Activated T-helper 1 cell treated with Interleukin-2 at 50 U/mL for 16 hours (primary cell): ENCODE measurements around the gene ZNF74.
"Not testable (repeated sequence)": the region's sequence is repeated elsewhere in the genome, so short reads cannot be mapped to it uniquely, and the experiment has no call there.

Experiments
- DNase-seq: peaks from one replicate; pipeline ENCODE4 v3.0.0-alpha.2; 2020; ENCODE audit warnings: low read depth

ZNF74 gene

DNA sequence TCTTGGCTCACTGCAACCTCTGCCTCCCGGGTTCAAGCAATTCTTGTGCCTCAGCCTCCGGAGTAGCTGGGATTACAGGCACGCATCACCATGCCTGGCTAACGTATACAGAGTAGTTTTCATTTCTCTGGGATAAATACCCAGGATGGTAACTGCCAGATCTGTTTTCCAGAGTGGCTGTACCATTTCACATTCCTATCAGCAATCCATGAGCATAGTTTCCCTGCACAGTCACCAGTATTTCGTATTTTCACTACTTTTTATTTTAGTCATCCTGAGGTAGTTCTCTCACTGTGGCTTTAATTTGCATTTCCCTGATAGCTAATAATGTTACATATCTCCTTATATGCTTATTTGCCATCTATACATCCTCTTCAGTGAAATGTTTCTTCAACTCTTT is 54.7 kb downstream of the ZNF74 start:
- DNase-seq: no peak

DNA sequence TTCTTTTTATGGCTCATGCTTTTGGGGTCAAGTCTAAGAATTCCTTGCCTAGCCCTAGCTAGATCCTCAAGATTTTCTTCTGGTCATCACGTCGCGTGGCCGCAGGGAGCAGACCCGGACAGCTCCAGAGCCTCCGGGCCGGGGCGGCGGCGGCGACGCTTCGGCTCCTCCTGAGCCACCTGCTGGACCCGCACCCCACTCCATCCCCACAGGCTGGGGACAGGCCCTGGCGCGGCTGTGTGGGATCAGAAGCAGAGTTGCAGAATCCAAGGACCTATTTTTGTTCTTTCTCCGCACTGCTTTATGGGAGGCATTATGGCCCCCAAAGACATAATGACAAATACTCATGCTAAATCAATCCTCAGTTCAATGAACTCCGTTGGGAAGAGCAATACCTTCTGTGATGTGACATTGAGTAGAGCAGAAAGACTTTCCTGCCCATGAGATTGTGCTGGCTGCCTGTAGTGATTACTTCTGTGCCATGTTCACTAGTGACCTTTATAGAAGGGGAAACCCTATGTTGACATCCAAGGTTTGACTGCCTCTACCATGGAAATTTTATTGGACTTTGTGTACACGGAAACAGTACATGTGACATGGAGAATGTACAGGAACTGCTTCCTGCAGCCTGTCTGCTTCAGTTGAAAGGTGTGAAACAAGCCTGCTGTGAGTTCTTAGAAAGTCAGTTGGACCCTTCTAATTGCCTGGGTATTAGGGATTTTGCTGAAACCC is 56.0 kb downstream of the ZNF74 start:
- no peak for DNase-seq

DNA sequence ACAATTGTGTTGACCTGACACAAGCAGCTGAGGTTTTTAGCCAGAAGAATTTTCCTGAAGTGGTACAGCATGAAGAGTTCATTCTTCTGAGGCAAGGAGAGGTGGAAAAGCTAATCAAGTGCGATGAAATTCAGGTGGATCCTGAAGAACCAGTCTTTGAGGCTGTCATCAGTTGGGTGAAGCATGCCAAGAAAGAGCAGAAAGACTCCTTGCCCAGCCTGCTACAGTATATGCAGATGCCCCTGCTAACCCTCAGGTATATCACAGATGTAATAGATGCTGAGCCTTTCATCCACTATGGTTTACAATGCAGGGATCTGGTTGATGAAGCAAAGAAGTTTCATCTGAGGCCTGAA is 56.6 kb downstream of the ZNF74 start:
- DNase-seq: no peak

GRCh38 chr22:20451129-20451778 is 57.3 kb downstream of the ZNF74 start:
- not testable (repeated sequence) for DNase-seq

DNA sequence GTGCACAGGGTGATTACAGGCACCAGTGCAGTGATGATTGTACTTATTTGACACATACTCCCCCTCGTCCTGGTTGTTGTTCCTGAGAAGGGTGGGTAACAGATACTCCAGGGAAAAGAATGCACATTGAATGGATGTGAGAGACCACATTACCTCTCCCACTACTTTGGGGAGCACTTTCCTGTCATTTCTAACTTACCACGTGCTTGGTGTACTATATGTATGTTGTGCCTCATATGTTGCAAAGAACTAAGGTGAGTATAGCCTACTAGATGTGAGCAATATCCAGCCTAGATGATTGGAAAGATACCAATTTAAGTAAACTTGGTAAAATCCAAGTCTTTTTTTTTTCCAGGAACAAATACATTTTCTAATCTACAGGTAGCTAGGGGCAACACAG is 58.0 kb downstream of the ZNF74 start:
- DNase-seq: no peak

GRCh38 chr22:20453222-20453621 is 59.3 kb downstream of the ZNF74 start:
- DNase-seq: no peak

- no peak for DNase-seq
Measured at GRCh38 chr22:20455709-20456063, 61.7 kb downstream of the ZNF74 start.

- DNase-seq: peak; percentile 57
Measured at GRCh38 chr22:20456064-20456721, 62.2 kb downstream of the ZNF74 start.

DNA sequence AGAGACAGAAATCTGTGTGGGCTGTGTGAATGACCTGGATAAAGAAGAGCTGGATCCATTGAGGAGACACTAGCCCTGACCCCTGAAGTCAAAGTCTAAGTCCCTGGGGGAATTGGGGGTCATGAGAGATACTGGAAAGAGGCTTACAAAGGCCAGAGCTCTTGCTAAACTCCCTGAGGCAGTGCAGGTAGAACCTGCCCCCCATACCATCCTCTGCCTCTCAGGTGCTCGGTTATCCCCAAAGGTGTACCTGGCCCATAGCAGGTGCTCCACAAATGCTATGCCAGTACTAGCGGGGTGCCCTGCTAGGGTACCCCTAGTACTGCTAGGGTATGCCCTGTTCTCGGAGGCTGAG is 62.7 kb downstream of the ZNF74 start:
- no peak for DNase-seq

GRCh38 chr22:20457506-20458240 is 63.7 kb downstream of the ZNF74 start:
- DNase-seq: no peak
